Measurements from ENCODE around the gene REC8.
"Not testable (repeated sequence)": the region's sequence is repeated elsewhere in the genome, so short reads cannot be mapped to it uniquely, and the experiment has no call there.

Gene REC8

DNA sequence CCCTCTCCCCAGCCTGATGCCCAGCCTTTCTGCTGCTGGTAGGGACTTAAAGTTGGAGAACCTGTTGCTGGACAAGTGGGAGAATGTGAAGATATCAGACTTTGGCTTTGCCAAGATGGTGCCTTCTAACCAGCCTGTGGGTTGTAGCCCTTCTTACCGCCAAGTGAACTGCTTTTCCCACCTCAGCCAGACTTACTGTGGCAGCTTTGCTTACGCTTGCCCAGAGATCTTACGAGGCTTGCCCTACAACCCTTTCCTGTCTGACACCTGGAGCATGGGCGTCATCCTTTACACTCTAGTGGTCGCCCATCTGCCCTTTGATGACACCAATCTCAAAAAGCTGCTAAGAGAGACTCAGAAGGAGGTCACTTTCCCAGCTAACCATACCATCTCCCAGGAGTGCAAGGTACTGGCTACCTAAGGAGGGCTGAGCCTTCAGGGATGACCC lies 35.2 kb downstream of the REC8 start:
- no peak for DNase-seq

DNA sequence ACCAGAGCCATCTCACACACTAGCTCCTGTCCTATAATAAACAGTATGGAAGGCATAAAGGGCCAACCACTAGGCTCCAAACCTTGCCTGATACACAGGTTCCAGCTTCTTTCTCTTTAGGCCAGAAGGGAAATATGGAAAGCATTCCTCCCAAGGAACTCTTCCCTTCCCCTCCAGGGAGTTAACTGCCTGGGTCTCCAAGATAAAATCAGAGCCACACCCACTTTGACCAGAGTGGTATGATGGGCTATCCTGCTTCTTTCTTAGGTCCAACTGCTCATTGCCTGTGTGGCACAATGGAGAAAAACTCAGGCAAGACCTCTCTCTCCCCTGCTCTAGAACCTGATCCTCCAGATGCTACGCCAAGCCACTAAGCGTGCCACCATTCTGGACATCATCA lies 35.7 kb downstream of the REC8 start:
- DNase-seq = no peak

DNA sequence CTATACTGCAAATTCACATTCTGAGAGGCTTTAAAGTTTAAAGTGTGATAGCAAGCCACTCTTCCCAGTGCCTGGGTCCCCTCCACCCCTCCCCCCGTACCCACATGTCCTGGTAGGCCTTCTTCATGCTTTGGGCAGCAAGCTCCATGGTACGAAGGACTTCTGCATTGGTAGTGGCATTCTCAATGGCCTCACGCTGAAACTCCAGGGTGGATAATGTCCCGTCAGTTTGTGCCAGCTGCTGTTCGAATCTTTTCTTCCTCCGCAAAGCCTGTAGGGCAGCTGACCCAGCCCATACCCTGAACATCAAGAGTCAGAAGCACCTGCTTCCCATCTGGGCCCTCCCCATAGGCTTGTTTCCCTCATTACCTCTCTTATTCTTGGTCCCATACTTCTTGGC lies 39.4 kb downstream of the REC8 start:
- no peak for DNase-seq

DNA sequence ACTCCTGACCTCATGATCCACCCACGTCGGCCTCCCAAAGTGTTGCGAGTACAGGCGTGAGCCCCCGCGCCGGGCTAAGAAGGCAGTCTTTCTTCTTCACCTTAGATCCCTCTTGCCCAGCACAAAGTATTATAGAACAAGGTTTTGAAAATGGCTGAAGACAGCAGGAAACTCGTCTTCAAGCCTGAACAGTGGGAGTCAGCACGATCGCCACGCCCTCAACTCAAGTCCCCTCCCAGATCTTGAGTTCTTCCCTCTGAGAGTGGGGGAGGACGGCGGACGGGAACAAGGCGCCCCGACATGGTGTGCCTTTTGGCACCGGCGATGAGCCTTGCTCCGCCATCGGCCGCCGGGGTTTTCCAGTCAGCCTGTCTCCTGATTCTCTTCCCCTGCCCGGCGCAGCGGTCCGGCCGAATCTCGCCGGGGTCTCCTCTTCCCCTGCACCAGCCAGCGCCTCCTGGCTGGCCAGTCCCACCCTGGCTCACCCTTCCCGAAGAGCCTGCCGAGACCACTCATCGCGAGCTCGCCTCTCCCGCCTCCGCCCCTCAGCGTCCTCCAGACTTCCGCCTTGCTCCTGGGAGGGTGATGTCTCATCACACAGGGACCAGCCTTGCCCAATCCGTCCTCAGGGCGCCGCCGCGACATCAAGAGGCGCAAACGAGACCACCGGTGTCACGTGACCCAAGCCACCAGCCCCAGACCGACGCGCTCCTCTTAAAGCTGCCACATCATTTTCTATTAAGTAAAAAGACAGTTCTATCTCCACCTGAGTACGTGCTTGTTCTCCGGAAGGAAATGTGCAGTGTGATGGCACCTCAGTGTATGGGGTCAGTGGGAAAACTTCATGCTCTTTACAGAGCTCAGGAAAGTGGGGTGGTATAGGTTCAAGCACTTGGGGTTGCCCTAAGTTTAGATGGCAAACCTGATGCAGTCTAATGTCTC lies 41.3 kb downstream of the REC8 start, which contains the start of gene CHMP4A:
TSS of gene CHMP4A (minus strand) at position 565 of the 942 bp plus-strand sequence. CDS start at position 516, 49 bp downstream.
- peak; percentile 97 to 98 for DNase-seq

DNA sequence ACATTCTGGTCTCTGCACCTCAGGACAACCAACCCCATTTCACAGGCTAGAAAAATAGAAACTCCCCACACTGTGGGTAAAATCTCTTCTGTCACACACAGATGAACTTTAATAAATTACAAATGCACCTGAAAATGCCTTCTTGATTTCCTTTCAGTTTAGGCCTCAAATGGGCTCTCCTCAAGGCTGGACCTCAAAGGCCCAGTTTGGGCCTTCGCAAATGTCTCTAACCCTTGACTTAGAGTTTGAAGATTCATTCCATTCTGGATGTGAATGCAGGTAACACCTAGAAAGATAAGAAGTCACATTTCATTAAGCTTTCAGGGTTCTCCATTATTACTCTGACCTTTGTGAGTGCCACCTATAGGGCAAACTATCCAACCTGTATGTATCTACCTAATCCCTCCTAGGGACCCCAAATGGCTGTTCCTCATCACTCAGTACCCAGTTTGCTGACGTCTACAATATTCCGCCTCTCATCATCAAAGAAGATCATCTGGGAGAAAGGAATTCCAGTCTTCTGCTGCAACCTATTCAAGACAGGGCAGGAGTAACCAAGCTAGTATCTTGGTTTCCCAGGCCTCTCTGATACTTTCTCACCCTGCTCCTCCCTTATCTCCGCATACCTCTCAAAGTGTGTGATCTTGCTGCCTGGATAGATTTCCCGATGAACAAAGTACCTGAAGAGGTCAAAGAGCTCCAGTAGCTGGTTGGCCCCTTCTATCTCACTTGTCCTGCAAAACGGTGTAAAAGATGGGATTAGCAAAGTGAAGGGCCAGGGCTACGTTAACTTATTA lies 42.2 kb downstream of the REC8 start:
- DNase-seq = no peak

DNA sequence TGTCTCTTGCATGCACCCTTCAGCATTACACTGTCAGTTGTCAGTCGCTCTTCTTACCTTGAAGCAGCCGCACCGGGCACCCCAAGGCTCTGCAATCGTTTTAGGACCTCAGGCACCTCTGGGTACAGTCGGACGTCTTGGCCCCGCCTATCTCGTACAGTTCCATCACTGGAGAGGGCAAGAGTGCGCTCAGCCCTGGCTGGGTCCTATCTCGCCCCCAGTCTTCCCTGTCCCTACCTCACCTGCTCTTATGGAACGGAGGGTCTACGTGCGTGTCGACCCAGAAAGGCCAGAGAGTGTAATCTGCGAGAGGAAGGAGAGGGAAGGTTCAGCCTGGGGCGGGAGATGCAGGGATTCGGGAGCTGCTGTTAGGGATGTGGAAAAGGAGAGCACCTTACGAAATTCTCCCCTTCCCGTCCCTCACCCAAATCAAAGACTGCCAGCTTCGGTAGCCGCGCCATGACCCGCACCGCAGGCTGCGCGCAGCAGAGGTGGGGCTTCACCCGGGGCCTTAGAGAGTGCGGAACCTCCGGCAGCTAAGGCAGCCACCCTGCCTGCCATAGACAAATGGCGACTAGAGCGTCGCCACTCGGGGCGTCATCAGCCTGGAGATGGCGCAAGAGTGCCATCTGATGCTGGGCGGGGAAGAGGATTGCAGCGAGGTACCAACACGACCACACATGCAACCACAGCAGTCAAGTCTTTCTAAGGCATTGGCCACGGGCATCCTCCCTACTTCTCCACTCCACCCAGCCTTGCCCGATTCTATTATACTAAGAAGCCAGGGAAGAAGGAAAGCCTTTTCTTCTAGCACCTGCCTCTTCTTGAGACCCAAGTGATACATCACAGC lies 43.8 kb downstream of the REC8 start, which contains the start of gene MDP1:
TSS of gene MDP1 (minus strand) at position 572 of the 850 bp plus-strand sequence. CDS start at position 461, 111 bp downstream.
- DNase-seq = peak; percentile 70 to 88

DNA sequence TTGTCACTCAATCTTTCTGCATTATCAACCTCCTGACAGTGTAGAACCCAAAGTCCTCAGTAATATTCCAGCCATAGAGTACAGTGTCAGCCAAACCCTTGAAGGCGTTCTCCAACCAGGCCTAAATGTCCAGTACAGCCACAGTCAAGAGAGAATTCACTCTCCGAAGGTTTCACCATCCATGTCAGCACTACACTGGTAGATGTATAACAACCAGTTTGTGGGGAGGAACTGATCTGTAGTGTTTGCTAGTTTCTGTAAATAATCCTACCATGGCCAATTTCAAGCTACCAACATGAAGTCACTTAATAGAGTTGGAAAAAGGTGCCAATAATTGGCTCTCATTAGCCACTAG lies 44.4 kb downstream of the REC8 start:
- DNase-seq = no peak

DNA sequence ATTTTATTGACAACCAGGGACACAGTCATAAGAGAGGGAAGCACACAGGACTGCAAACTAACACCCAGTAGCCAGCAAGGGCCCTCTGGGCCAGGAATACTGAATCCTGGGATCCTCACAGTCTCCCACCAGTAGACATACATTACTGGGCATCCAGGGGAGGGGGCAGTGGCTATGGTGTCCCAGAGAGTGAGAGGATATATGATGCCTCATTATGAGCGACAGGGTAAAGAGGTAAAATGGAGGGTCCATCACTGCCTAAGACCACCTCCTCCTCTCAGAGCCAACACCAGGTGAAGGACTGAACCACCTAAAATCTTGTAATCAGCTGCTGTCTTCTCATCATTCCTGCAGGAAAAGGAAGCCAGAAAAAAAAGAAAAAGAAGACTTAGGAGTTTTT lies 45.0 kb downstream of the REC8 start:
- not testable (repeated sequence) for DNase-seq

DNA sequence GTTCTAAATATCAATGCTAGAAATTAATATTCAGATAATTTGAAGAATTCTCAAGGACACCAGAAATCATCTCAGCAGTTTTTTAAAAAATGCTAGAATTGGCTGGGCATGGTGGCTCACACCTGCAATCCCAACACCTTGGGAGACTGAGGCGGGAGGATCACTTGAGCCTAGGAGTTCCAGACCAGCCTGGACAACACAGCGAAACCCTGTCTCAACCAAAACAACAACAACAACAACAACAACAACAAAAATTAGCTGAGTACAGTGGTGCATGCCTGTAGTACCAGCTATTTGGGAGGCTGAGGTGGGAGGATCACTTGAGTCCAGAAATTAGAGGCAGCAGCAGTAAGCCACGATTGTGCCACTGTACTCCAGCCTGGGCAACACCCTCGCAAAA lies 47.2 kb downstream of the REC8 start:
- no peak for DNase-seq

DNA sequence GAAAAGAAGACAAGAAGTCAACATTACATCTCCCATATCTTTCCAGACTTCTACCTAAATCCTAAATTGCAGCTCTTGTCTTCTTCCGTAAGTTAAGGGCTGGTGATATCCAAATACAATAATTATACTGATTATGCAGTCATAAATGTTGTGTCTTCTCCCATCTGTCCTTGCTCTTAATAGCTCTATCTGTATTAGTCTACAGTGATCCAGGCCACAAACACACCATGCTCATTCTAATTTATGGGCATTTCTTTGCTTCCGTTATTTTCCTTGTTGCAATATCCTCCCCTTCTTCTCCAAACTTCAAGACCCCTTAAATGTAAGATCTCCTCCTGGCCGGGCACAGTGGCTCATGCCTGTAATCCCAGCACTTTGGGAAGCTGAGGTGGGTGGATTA lies 47.6 kb downstream of the REC8 start:
- no peak for DNase-seq

DNA sequence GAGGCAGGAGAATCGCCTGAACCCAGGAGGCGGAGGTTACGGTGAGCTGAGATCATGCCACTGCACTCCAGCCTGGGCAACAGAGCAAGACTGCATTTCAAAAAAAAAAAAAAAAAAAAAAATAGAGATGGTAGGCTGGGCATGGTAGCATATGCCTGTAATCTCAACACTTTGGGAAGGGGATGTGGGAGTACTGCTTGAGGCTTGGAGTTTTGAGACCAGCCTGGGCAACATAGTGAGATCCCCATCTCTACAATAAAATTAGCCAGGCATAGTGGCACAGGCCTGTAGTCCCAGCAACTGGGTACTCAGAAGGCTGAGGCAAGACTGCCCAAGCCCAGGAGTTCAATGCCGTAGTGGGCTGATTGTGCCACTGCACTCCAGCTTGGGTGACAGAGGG lies 51.1 kb downstream of the REC8 start:
- DNase-seq = not testable (repeated sequence)

DNA sequence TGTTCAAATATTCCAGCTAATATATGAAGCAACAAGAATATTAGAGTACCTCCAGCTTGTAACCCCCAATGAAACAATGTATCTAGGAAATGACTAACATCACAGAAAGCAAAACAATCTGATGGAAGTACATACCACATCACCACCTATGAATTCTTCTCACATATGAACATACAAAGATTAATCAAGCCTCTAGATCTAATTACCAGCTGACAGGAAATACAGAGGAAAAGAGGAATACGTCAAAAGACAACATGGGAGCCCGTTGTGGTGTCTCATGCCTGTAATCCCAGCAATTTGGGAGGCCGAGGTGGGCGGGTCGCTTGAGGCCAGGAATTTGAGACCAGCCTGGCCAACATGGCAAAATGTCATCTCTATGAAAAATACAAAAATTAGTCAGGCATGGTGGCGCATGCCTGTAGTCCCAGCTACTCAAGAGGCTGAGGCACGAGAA lies 52.8 kb downstream of the REC8 start:
- DNase-seq = no peak

DNA sequence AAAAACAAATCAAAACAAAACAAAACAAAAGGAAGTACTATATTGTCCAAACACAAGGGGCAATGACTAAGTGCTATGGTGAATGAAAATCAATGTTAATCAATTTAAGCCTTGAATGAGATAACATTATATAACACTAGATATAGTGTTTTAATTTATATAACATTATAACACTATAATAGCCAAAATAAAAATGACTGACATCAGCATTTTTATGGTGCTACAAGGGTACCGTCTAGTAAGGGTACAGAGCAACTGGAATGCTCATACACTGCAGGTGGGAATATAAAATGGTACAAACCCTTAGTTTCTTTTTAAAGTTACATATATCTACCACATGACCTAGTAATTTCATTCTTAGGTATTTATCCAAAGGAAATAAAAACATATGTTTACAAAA lies 54.6 kb downstream of the REC8 start:
- no peak for DNase-seq

DNA sequence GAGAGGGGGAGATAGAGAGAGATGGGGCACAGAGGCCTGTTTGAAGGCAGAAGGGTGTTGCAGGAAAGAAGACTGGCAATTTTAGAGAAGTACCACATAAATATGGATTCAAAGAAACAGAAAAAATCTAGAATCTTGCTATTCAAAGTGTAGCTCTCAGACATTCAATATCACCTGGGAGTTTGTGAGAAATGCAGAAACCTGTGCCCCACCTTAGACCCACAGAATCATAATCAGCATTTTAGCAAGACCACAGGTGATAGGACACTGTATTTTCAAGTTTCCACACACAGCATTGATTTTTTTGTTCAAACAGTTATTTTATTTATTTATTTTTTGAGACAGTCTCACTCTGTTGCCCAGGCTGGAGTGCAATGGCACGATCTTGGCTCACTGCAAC lies 57.0 kb downstream of the REC8 start:
- no peak for DNase-seq

All from NCI-H446 (cell line).